Posterior vena cava (tissue), 2 donors: ENCODE data around the gene PGLYRP2. TPM values are rescaled to one million over a fixed set of nuclear protein-coding genes. Genes with fewer than 3 reads are reported as not detected.
"Not testable (repeated sequence)": the region's sequence is repeated elsewhere in the genome, so short reads cannot be mapped to it uniquely, and the experiment has no call there.

Source experiments
- DNase-seq: peaks from one replicate; pipeline ENCODE4 v3.0.0-alpha.2; 2020; ENCODE audit warnings: low spot score
- intact Hi-C, 2 donors: fragments of 100-400 bp; cut with DNase I; formaldehyde crosslinking; loops; one replicate each; pipeline versions ENCODE4 v1.14.1 to v1.14.2; 2022 to 2023
- total RNA-seq, 2 donors: library from RNA; stranded (reverse); fragmentation: NEBNext Ultra II Directional; extraction: Animal tissue kit (Norgen Biotek cat#: 25700); gene quantifications; one replicate each; pipeline ENCODE4 v1.2.1, GENCODE V29; 2021
- donor health status: DM: yes; HTN: yes; CAD: no.
- donor health status: DM: yes; HTN: yes; CAD: no.

The PGLYRP2 gene
- total RNA-seq, 2 donors from 2014 or later = not detected

- intact Hi-C loops = no loop called here
- no peak for DNase-seq
Measured at GRCh38 chr19:15495151-15495550, 15.8 kb upstream of the PGLYRP2 start.

GRCh38 chr19:15488489-15489226 lies 9.4 kb upstream of the PGLYRP2 start:
- no peak for DNase-seq
- intact Hi-C loops = no loop called here

- DNase-seq = no peak
- intact Hi-C loops = no loop called here
Measured at GRCh38 chr19:15487038-15487437, 7.7 kb upstream of the PGLYRP2 start.

GRCh38 chr19:15485768-15486167 lies 6.5 kb upstream of the PGLYRP2 start:
- intact Hi-C loops, DNase-seq: not testable (repeated sequence)

GRCh38 chr19:15480996-15481395 lies 1.7 kb upstream of the PGLYRP2 start:
- DNase-seq, intact Hi-C loops: not testable (repeated sequence)

- no peak for DNase-seq
- intact Hi-C loops = no loop called here
Measured at GRCh38 chr19:15476325-15476724, 3.0 kb downstream of the PGLYRP2 start.

- DNase-seq = no peak
- intact Hi-C loops = no loop called here
Measured at GRCh38 chr19:15475611-15476010, 3.7 kb downstream of the PGLYRP2 start.

- no peak for DNase-seq
- intact Hi-C loops = no loop called here
Measured at GRCh38 chr19:15475169-15475568, 4.1 kb downstream of the PGLYRP2 start.

GRCh38 chr19:15473821-15474220 lies 5.5 kb downstream of the PGLYRP2 start:
- DNase-seq, intact Hi-C loops: not testable (repeated sequence)

- intact Hi-C loops = no loop called here
- DNase-seq = no peak
Measured at GRCh38 chr19:15471639-15472101, 7.6 kb downstream of the PGLYRP2 start.

GRCh38 chr19:15469513-15470297 lies 9.6 kb downstream of the PGLYRP2 start:
- DNase-seq = no peak
- intact Hi-C loops = loop anchor here in 1 of 2 donors (10.0 kb wide), 1 partner anchor 85 kb away; no protein-coding TSS in a partner anchor

GRCh38 chr19:15468675-15469512 lies 10.4 kb downstream of the PGLYRP2 start:
- DNase-seq = no peak

GRCh38 chr19:15467734-15468214 lies 11.5 kb downstream of the PGLYRP2 start:
- intact Hi-C loops = loop anchor here in 1 of 2 donors (10.0 kb wide), 1 partner anchor 87 kb away; no protein-coding TSS in a partner anchor
- DNase-seq = no peak

More at GRCh38 chr19:15468675-15469512, 10.4 kb downstream of the PGLYRP2 start:
- intact Hi-C loops = loop anchor here in 1 of 2 donors (10.0 kb wide), 1 partner anchor 86 kb away; no protein-coding TSS in a partner anchor

GRCh38 chr19:15466851-15467733 lies 12.2 kb downstream of the PGLYRP2 start:
- DNase-seq = no peak
- intact Hi-C loops = loop anchor here in 1 of 2 donors (10.0 kb wide), 1 partner anchor 88 kb away; no protein-coding TSS in a partner anchor

GRCh38 chr19:15464394-15465385 lies 14.6 kb downstream of the PGLYRP2 start, which contains the start of gene RASAL3:
RASAL3 (minus strand) TSS chr19:15464544; CDS start chr19:15464358, 186 bp downstream.
- no peak for DNase-seq
- intact Hi-C loops = loop anchor here in 1 of 2 donors (5.0 to 10.0 kb wide), 2 partner anchors 90 to 362 kb away; no protein-coding TSS in a partner anchor

- no peak for DNase-seq
- intact Hi-C loops = loop anchor here in 1 of 2 donors (5.0 to 10.0 kb wide), 2 partner anchors 91 to 362 kb away; no protein-coding TSS in a partner anchor
Measured at GRCh38 chr19:15463861-15464371, 15.4 kb downstream of the PGLYRP2 start.
